CD4-positive, alpha-beta T cell treated with Interleukin-15 for 4 hours (primary cell): Measurements from ENCODE around the gene PGA3.
"Not testable (repeated sequence)": the region's sequence is repeated elsewhere in the genome, so short reads cannot be mapped to it uniquely, and the experiment has no call there.

ENCODE experiments used
- DNase-seq: peaks from one replicate; pipeline ENCODE4 v3.0.0-alpha.2; 2020; ENCODE audit warnings: low spot score

The PGA3 gene

DNA sequence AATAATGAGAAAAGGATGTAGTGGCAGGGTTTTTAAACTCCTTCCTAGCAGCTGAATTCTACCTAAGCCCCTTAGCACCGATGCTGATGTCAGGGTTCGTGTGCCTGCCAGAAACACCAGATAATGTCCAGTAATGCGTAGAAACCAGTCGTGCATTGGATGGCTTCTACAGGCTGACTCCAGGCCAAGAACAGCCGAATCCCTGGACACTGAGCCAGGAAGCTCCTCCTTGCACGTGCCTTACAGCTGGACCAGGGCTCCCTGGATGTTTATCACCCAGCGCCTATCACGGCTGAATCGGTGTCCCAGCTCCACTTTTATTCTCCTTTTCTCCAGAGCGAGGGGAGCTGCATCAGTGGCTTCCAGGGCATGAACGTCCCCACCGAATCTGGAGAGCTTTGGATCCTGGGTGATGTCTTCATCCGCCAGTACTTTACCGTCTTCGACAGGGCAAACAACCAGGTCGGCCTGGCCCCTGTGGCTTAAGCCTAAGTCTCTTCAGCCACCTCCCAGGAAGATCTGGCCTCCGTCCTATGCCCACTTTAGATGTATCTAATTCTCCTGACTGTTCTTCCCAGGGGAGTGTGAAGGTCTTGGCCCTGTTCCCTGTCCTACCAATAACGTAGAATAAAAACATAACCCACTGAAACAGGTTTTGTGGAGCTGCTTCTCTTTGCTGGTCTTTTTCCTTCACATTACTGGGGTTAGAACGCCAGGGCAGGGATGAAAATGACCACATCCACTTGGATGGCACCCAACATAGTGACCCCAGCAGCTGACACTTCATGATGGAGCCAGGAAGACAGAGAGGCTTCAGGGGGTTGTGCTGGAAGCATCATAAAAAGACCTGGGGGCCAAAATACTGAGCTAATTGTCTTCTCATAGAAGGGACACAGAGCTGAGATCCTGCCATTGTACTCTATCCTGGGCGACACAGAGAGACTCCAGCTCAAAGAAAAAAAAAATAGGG is 47.8 kb downstream of the PGA3 start:
- DNase-seq = not testable (repeated sequence)

DNA sequence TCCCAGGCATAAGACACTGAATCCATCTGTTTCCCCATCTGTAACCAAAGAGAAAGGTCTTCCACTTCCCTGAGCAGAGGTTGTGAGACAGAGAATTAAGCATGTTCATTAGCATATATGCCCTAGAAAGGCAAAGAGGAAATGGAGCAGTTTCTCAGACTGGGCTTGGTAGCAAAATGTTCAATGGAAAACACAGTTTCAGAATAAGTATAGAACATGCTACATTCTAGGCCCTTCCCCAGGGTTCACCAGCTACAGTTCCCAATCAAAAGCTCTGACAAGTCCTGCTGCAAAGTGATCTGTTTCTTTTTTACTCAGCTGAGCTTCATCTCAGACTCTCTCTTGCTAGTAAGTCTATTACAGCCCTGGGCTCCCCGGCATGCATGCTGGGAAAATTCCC is 49.0 kb downstream of the PGA3 start:
- not testable (repeated sequence) for DNase-seq

DNA sequence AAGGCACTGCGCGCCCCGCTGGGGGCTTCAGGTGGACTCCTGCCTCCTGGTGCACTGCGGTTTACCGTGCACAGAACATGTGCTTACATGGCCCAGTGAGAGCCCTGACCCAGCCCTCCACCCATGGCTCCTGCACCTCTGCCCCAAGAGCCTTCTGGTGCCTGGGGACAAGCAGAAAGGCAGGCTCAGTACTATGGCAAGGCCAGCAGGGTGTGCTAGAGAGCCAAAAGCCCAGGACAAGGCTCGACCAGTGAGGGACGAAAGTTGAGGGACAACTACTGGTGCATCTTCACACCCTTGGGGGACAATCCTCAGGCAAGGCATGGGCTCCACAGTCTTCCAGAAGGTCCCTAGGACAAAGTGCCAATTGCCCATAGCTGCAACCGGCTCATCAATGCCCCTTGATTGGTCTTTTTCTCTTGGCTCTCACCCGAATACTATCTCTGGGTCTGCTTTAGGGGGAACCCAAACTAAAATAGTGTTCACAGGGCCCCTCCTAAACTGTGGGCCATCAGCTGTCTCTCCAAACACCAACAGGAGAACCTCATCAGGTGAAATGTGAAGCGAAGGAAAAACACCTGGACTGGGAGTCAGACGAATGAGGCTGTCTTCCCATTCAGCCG is 51.2 kb downstream of the PGA3 start:
- peak; percentile 54 for DNase-seq

DNA sequence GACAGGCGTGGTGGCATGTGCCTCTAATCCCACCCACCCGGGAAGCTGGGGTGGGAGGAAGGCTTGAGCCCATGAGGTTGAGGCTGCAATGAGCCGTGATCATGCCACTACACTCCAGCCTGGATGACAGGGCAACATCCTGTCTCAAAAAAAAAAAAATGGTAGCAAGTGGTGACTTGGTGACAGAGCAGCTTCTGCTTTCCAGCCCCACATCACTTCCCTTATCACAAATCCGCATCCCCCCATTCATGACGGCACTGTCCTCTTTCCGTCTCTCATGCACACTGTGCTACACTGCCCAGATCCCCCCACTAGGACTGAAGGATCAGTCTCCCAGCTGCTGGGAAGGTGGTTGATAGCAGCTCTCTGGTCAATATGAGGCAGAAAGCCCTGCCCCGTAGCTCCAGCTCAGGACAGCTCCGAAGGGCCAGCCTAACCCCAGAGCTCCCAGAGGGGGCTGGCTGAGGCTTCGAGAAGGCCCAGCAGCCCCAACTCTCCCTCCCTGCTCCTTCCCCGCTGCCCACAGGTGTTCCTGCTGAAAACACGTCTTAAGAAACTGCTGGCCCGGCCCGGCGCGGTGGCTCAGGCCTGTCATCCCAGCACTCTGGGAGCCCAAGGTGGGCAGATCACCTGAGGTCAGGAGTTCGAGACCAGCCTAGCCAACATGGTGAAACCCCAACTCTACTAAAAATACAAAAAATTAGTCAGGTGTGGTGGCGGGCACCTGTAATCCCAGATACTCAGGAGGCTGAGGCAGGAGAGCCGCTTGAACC is 53.6 kb downstream of the PGA3 start:
- no peak for DNase-seq

DNA sequence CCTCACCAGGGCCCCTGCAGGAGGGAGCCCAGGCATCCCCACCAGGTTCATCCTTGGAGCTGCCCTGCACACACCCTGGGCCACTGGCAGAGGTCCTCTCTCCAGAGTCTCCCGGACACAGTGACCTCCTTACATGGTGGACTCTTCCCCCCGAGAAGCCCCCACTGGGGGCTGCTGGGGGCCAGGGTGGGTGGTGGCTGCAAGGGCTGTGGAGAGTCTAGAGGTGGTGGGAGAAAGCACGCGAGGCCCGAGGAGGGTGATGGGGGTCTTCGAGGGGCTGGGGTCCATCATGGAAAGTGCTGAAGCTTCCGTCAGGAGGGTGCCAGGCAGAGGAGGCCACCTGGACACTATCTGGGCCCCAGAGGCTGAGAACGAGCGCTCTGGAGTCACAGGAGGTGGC is 55.2 kb downstream of the PGA3 start:
- no peak for DNase-seq

DNA sequence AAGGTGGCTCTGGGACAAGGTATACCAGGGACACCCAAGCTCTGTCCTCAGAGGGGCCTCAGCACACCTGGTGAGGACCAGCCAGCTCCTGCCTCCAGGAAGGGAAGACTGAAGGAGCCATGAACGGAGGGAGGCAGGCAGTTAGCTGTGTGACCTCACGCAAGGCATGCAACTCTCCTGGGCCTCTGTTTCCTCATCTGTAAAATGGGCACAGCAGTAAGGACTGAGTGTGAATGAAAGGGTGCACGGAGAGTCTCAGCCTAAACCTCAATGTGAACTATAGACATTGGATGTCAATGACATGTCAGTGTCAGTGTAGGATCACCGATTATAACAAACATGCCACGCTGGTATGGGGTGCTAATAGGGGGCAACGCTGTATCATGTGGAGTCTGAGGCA is 56.0 kb downstream of the PGA3 start:
- no peak for DNase-seq
